ENCODE measurements around the gene L3MBTL4.
"Not testable (repeated sequence)": the region's sequence is repeated elsewhere in the genome, so short reads cannot be mapped to it uniquely, and the experiment has no call there.

The L3MBTL4 gene

GRCh38 chr18:6406910-6407470 lies 7.7 kb downstream of the L3MBTL4 start:
- no peak overlapping the region for H3K4me3 ChIP-seq (ENCODE audit: low read depth, low read length)

DNA sequence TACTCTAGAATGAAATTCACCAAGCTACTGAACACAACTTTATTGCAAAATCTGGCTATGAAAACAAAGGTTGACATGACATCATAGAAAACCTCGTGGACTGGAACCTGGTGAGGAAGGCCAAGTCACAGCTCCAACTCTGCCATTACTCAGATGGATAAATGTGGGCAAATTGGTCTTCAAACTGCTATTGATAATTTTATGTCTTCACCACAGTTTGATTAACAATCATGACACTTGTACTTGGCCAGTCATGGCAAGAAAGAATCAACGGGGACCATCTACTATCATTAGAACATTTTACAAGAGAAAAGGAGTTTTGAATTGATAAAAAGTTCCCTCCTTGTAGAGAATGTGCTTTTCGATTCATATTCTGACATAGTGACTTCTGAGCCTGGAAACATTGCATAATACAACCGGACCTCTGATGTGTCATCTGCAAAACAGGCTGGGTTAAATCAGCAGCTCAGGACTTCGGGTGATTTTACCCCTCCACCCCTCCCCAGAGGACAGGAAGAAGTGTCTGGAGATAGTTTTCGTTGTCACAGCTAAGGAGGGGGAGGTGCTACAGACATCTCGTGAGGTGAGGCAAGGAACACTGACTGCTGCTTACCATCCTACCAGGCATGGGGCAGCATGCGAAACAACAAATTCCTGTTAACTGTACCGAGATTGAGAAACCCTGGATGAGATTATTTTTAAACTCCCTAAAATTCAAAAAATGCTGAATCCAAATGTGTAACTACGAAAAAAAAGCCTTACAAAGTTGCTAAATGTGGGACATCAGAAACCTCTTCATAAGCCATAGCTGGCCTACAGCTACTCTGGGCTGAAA lies 8.4 kb downstream of the L3MBTL4 start:
- no peak overlapping the region for H3K4me3 ChIP-seq (ENCODE audit: low read depth, low read length)

GRCh38 chr18:6405237-6406074 lies 9.3 kb downstream of the L3MBTL4 start:
- no peak overlapping the region for H3K4me3 ChIP-seq (ENCODE audit: low read depth, low read length)

DNA sequence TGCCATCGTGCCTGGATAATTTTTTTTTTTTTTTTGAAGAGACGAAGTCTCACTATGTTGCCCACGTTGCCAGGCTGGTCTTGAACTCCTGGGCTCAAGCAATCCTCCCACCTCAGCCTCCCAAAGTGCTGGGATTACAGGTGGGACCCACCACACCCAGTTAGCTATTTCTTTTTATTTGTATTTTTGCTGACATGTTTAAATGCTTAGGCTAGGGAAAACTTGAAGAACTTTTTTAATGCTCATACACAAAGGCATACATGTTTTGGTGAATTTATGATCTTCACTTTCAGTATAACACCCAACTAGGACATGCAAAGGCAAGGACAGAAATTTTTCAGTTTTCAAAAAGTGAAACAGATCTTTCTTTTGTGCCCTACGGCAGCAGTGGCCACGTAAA lies 9.9 kb downstream of the L3MBTL4 start:
- no peak overlapping the region for H3K4me3 ChIP-seq (ENCODE audit: low read depth, low read length)

DNA sequence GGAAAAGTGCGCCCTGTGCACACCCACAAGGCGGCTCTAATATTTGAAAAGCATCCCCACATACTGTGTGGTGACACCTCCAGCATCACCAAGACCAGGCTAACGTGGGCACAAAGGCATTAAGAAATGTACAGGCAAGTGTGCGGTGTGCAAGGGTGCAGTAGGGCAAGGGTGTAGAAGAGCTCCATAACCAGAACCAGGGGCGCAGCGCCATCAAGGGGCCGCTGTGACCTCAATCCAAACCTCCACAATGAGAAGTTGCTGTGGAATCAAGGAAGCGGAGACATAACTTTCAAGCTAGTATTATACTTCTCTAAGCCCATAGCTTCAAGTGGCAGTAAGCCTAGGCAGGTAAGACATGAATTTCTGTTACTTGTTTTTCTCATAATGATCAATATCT lies 13.0 kb downstream of the L3MBTL4 start:
- no peak overlapping the region for H3K4me3 ChIP-seq (ENCODE audit: low read depth, low read length)

DNA sequence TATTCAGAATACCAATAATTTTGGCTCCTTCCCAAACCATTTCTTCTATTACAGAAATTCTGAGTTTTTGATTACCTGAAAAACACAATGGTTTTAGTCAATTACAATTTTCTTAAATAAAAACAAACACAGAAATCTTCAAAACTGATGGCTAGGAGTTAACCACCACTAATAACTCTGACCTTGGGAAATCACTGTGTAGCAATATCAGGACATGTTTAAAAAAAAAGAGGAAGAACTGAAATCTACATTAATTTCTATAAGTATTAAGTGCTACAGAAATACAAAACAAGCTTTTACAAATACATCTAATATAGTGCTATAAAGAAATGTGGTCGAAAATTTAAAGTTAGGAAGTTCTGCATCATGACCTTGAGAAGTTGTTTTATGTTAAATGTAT lies 14.9 kb downstream of the L3MBTL4 start:
- no peak overlapping the region for H3K4me3 ChIP-seq (ENCODE audit: low read depth, low read length)

- H3K4me3 ChIP-seq (ENCODE audit: low read depth, low read length): no peak overlapping the region
Measured at GRCh38 chr18:6397931-6398566, 16.7 kb downstream of the L3MBTL4 start.

- H3K4me3 ChIP-seq (ENCODE audit: low read depth, low read length): no peak overlapping the region
Measured at GRCh38 chr18:6396847-6397246, 17.9 kb downstream of the L3MBTL4 start.

GRCh38 chr18:6396276-6396675 lies 18.4 kb downstream of the L3MBTL4 start:
- H3K4me3 ChIP-seq (ENCODE audit: low read depth, low read length): no peak overlapping the region

DNA sequence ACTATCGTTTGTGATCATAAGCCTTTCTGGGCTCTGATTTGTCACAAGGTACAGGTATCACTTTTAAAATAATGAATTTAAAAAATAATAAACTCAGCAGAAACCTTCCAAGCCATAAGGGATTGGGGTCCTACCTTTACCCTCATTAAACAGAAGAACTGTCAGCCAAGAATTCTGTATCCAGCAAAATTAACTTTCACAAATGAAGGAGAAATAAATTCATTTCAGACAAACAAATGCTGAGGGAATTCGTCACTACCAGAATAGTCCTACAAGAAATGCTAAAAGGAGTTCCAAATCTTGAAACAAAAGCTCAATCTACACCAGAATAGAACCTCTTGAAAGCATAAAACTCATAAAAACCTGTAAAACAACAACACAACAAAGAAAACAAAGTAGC lies 25.7 kb downstream of the L3MBTL4 start:
- H3K4me3 ChIP-seq (ENCODE audit: low read depth, low read length): no peak overlapping the region

DNA sequence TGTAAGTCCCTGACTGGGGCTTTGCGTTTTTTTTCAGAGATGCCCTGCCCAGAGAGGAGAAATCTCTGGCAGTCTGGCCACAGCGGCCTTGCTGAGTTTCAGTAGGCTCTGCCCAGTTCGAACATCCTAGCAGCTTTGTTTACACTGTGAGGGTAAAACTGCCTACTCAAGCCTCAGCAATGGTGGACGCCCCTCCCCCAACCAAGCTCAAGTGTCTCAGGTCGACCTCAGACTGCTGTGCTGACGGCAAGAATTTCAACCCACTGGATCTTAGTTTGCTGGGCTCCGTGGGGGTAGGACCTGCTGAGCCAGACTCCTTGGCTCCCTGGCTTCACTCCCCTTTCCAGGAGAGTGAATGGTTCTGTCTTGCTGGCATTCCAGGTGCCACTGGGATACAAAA lies 31.7 kb downstream of the L3MBTL4 start:
- no peak overlapping the region for H3K4me3 ChIP-seq (ENCODE audit: low read depth, low read length)

DNA sequence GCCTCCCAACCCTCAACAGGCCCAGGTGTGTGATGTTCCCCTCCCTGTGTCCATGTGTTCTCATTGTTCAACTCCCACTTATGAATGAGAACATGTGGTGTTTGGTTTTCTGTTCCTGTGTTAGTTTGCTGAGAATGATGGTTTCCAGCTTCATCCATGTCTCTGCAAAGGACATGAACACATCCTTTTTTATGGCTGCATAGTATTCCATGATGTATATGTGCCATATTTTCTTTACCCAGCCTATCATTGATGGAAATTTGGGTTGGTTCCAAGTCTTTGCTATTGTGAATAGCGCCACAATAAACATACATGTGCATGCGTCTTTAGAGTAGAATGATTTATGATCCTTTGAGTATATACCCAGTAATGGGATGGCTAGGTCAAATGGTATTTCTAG lies 37.2 kb downstream of the L3MBTL4 start:
- H3K4me3 ChIP-seq (ENCODE audit: low read depth, low read length): not testable (repeated sequence)

DNA sequence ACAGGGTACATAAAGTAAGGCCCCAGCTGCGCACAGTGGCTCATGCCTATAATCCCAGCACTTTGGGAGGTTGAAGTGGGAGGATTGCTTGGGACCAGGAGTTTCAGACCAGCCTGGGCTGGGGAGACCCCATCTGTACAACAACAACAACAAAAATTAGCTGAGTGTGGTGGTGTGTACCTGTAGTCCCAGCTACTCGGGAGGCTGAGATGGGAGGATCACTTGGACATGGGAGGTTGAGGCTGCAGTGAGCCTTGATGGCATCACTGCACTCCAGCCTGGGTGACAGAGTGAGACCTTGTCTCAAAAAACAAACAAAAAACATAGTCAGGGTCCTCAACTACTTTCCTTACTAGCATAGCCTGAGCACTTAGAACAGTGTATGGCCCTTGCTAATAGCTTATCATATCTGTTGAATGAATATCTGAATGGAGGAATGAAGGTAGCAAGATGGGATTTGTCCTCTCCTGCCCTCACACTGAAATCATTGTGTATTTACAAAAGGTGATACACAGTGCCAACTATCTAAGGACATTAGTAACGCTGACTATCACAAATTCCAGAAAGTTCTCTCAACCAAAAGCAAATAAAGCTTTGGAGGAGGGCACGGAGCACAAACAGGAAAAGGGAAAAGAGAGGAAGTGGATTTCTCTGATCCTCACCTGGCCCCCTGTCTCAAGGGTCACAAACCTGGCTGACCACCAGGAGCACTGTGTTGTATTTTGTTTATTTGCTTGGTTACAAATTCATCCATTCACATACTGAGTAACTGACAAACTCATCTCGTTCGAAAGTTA lies 38.1 kb downstream of the L3MBTL4 start:
- no peak overlapping the region for H3K4me3 ChIP-seq (ENCODE audit: low read depth, low read length)

DNA sequence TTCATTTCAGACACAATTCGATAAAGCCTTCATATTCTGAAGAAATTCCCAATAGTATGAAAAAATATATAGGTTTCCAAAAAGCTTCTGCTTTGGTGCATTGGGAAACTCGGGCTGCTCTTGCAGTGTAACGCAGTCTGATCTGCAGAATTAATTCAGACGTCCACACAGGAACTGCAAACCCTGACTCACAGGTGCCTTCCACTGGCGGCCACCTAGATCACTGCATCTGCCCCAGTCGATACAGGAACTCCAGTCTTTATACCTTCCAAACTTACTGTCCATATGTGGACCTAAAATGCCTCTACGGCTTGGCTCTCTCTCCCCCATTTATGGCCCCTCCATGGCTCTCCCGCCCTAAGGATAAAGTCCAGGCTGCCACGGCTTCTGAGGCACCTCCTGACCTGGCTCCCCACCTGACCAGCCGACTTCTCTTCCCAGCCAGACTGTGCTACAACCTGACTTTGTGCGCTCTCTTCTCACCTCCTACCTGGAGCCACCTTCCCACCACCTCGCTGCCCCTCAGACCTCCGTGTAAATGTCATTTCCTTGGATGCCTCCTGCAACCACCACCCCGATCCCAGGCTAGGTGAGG lies 39.7 kb downstream of the L3MBTL4 start:
- H3K4me3 ChIP-seq (ENCODE audit: low read depth, low read length): no peak overlapping the region

GRCh38 chr18:6374340-6374739 lies 40.4 kb downstream of the L3MBTL4 start:
- H3K4me3 ChIP-seq (ENCODE audit: low read depth, low read length): no peak overlapping the region

GRCh38 chr18:6373187-6373586 lies 41.5 kb downstream of the L3MBTL4 start:
- H3K4me3 ChIP-seq (ENCODE audit: low read depth, low read length): no peak overlapping the region

DNA sequence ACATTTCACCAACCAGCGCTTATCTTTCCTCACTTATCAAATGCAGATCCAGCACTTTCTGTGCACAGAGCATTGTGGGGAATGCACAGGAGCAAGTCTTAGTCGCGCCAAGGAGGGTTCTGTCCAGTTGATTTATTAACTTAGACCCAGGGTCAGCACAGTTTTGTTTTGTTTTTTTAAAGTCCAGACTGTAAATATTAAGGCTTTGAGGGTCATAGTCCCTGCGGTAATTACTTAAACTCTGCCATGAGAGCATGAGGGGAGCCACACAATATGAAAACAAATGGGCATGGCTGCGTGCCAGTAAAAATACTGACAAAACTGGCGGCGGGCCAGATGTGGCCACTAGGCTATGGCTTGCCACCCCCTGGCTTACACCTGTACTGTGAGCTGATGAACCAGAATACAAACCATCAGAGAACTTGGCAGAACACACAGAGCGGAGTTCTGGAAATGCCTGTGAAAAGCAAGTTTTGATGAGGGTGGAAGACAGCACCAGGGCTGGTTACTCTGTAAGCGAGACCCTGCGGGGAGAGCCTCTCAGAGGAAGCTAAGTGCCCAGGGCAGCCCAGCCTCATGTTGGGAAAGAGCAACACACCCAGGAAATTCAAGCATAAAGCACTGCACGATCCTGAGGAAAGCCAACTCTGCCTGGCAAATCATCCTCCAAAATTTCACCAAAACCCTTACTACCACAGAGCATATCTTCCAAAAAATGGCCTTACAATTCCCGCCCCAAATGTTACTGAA lies 43.6 kb downstream of the L3MBTL4 start:
- H3K4me3 ChIP-seq (ENCODE audit: low read depth, low read length): no peak overlapping the region

- H3K4me3 ChIP-seq (ENCODE audit: low read depth, low read length): no peak overlapping the region
Measured at GRCh38 chr18:6370410-6370809, 44.3 kb downstream of the L3MBTL4 start.

DNA sequence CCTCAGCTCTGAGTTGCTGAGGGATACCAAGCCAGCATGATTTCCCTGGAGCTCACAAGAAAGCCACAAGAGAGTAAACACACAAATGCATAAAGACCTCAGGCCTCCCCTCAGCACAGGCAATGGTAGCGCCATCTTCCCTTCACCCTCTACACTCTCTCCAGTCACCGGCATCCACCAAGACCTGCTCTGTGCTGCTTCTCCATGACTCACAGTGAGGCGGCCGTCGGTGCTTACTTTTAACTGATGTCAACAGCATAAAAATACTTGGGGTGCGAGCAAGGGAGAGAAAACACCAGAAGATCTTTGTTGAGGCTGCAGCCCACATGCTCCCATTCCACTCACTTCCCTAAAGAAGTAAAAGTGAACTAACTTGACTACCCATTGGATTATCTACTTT lies 46.7 kb downstream of the L3MBTL4 start:
- no peak overlapping the region for H3K4me3 ChIP-seq (ENCODE audit: low read depth, low read length)

All from iPS-11a (cell line).